DND-41 (cell line): Measurements from ENCODE around the gene PMFBP1.

Experiments
- ATAC-seq: fragments of 200-7000 bp; cut with Tn5 transposase; 3 replicates; pipeline ENCODE4 v1.9.1; 2021; ENCODE audit warnings: low read depth; ENCODE audit not compliant: insufficient read depth
- DNase-seq: peaks from one replicate; pipeline ENCODE4 v3.0.0-alpha.2; 2020
- H2AFZ ChIP-seq: 2 replicates; pipeline ENCODE4 v1.6.0; 2012; ENCODE audit warnings: low read depth, low read length
- H3K27ac ChIP-seq: 2 replicates; pipeline ENCODE4 v1.5.1; 2012; ENCODE audit warnings: low read length, inconsistent platforms
- H3K27me3 ChIP-seq: fragments of 200-600 bp; sonication (generic); 2 replicates; pipeline ENCODE4 v1.6.0; 2012; ENCODE audit warnings: low read length, mild to moderate bottlenecking, inconsistent platforms; ENCODE audit not compliant: insufficient read depth, poor library complexity
- H3K36me3 ChIP-seq: 2 replicates; pipeline ENCODE4 v1.5.1; 2012; ENCODE audit warnings: low read length, inconsistent platforms; ENCODE audit not compliant: insufficient read depth
- H3K4me1 ChIP-seq: 2 replicates; pipeline ENCODE4 v1.5.1; 2012; ENCODE audit warnings: mild to moderate bottlenecking, low read length; ENCODE audit not compliant: insufficient read depth
- H3K4me2 ChIP-seq: 2 replicates; pipeline ENCODE4 v1.6.0; 2012; ENCODE audit warnings: mild to moderate bottlenecking, moderate library complexity, low read length, inconsistent platforms; ENCODE audit not compliant: insufficient read depth
- H3K4me3 ChIP-seq, 2 experiments: fragments of 200-600 bp in 1 of 2; shearing (Covaris generic) in 1 of 2; 2 replicates each; pipeline ENCODE4 v1.5.1; 2012 to 2016; ENCODE audit warnings: inconsistent platforms in 2 of 2, low read length in 2 of 2, mild to moderate bottlenecking in 2 of 2, low read depth in 1 of 2, moderate library complexity in 1 of 2
- H3K79me2 ChIP-seq: 2 replicates; pipeline ENCODE4 v1.6.0; 2012; ENCODE audit warnings: low read length, inconsistent platforms; ENCODE audit not compliant: insufficient read depth
- H3K9ac ChIP-seq: 2 replicates; pipeline ENCODE4 v1.6.0; 2012; ENCODE audit warnings: low read depth, mild to moderate bottlenecking, inconsistent platforms, low read length, moderate library complexity
- H3K9me3 ChIP-seq: 2 replicates; pipeline ENCODE4 v1.5.1; 2012; ENCODE audit warnings: low read length, moderate library complexity, mild to moderate bottlenecking, inconsistent platforms; ENCODE audit not compliant: insufficient read depth, severe bottlenecking
- H4K20me1 ChIP-seq: 2 replicates; pipeline ENCODE4 v1.6.0; 2012; ENCODE audit warnings: low read length; ENCODE audit not compliant: insufficient read depth
- EZH2 ChIP-seq: IDR thresholded peaks from 3 replicates; pipeline ENCODE4 v1.6.1; 2012; ENCODE audit warnings: borderline replicate concordance, low read depth, mild to moderate bottlenecking, moderate library complexity, low read length, inconsistent platforms; ENCODE audit not compliant: severe bottlenecking
- TF ChIP-seq, protein P1 (sequence below): IDR thresholded peaks from 2 replicates; pipeline ENCODE4 v1.5.1; 2012; ENCODE audit warnings: borderline replicate concordance, low read length, moderate library complexity, mild to moderate bottlenecking; ENCODE audit not compliant: poor library complexity, severe bottlenecking; ENCODE audit errors: extremely low read depth

The PMFBP1 gene

DNA sequence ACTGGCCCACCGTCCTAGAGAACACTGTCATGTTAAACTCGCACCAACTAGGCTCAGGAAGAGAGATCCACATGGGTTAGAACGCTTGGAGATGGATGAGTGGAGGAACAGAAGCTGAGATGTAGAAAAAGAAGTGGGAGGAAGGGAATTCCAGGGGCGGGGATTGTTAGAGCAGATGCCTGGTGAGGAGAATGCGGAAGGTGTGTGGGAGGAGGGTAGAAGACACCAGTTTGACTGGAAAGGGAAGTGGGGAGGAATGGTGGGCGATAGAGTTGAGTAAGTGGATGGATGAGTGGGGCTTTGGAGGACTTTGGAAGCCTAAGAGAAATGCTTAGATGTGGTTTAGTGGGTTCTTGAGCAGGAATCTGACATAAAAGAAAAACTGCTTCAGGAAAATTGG lies 40.9 kb downstream of the PMFBP1 start:
- Histone ChIP-seq H3K36me3 (no peaks in the 10 kb centered on the region), H2AFZ (no peak overlapping the region), H3K9ac (no peak overlapping the region), H3K27me3 (no peaks in the 10 kb centered on the region), H3K4me3 (no peak overlapping the region), H3K27ac (no peak overlapping the region), H4K20me1 (no peaks in the 10 kb centered on the region), H3K4me2 (no peak overlapping the region), H3K79me2 (no peaks in the 10 kb centered on the region), H3K9me3 (no peaks in the 10 kb centered on the region), H3K4me1 (no peaks in the 10 kb centered on the region)
- no peak for TF ChIP-seq EZH2
- ATAC-seq (no peak), DNase-seq (no peak)

DNA sequence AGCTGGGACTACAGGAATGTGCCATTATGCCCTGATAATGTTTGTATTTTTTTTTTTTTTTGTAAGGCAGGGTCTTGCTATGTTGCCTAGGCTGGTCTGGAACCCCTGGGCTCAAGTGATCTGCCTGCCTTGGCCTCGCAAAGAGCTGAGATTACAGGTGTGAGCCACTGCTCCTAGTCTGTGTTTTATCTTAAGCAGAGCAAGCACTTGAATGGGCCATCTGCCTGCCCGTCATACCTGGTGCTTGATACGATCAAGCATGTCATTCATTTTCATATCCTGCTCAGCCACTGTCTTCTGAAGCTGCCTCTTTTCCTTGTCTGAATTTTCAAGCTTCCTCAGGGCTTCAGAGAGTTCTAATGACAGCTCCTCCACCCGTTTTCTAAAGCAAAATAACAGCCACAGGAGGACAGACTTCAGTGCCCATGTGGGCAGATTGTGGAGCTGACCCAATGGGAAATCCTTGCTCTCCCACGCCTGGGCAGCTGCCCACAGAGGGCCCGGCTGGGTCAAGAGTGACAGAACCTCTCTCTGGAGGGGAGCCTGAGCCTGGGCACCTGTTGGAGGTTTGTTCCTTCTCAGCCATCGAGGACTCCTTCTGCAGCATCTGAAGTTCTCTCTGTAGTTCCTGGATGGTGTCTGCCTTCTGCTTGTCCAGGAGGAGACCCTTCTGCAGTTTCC lies 41.8 kb downstream of the PMFBP1 start:
- TF ChIP-seq, protein P1, sequence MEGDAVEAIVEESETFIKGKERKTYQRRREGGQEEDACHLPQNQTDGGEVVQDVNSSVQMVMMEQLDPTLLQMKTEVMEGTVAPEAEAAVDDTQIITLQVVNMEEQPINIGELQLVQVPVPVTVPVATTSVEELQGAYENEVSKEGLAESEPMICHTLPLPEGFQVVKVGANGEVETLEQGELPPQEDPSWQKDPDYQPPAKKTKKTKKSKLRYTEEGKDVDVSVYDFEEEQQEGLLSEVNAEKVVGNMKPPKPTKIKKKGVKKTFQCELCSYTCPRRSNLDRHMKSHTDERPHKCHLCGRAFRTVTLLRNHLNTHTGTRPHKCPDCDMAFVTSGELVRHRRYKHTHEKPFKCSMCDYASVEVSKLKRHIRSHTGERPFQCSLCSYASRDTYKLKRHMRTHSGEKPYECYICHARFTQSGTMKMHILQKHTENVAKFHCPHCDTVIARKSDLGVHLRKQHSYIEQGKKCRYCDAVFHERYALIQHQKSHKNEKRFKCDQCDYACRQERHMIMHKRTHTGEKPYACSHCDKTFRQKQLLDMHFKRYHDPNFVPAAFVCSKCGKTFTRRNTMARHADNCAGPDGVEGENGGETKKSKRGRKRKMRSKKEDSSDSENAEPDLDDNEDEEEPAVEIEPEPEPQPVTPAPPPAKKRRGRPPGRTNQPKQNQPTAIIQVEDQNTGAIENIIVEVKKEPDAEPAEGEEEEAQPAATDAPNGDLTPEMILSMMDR: no peak
- no peak for TF ChIP-seq EZH2
- no peak overlapping the region for H3K4me3 ChIP-seq
- no peak overlapping the region for H3K4me2 ChIP-seq
- H3K36me3 ChIP-seq: no peaks in the 10 kb centered on the region
- H3K27ac ChIP-seq: no peak overlapping the region
- H3K9me3 ChIP-seq: no peaks in the 10 kb centered on the region
- no peak overlapping the region for H3K9ac ChIP-seq
- no peak for ATAC-seq
- no peak for DNase-seq
- no peaks in the 10 kb centered on the region for H3K79me2 ChIP-seq
- no peaks in the 10 kb centered on the region for H3K27me3 ChIP-seq
- no peaks in the 10 kb centered on the region for H4K20me1 ChIP-seq
- no peaks in the 10 kb centered on the region for H3K4me1 ChIP-seq
- no peak overlapping the region for H2AFZ ChIP-seq

DNA sequence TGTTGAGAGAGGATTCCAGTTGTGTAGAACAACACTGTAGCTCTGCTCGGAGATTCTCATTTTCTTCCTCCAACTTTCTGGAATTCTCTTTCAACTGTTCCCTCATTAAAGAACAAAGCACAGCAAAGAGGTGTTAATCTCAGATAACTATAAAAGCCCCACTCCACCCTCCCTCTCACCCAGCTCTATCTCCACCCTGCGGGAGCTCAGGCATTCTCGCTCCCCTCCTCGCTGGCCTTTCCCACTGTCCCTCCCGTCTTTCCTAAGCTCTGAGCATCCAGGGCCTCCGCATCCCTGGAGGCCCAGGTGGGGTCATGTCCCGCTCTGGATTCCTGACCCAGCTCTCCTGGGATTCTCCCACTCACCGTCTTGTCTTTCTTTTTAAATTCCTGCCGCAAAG lies 43.3 kb downstream of the PMFBP1 start:
- Histone ChIP-seq H3K27me3 (no peaks in the 10 kb centered on the region), H4K20me1 (no peaks in the 10 kb centered on the region), H3K27ac (no peak overlapping the region), H2AFZ (no peak overlapping the region), H3K9me3 (no peaks in the 10 kb centered on the region), H3K4me3 (no peak overlapping the region), H3K4me1 (no peaks in the 10 kb centered on the region), H3K9ac (no peak overlapping the region), H3K4me2 (no peak overlapping the region), H3K36me3 (no peaks in the 10 kb centered on the region; the same call in 1 of the 2 replicates), H3K79me2 (no peaks in the 10 kb centered on the region)
- ATAC-seq (no peak), DNase-seq (no peak)
- no peak for TF ChIP-seq EZH2

DNA sequence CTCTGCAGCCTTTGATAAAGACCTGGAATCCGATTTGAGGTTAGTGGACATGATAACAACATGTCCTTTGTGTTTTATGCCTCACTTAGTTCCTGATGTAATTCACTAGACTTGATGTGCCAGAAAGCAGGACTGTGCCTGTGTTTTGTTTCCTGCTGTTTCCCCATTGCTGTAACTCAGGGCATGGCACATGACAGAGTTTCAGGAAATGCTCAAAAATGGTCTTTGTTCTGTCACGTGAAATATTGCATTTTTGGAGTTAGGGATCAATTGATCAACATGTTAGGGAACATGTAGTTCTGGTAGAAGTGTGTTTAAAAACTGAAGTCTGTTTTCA lies 45.6 kb downstream of the PMFBP1 start:
- Histone ChIP-seq H4K20me1 (no peaks in the 10 kb centered on the region), H3K36me3 (no peaks in the 10 kb centered on the region; the same call in 1 of the 2 replicates), H3K79me2 (no peaks in the 10 kb centered on the region), H2AFZ (no peak overlapping the region), H3K27me3 (no peaks in the 10 kb centered on the region), H3K27ac (no peak overlapping the region), H3K4me3 (no peak overlapping the region), H3K4me1 (no peaks in the 10 kb centered on the region), H3K4me2 (no peak overlapping the region), H3K9ac (no peak overlapping the region), H3K9me3 (no peaks in the 10 kb centered on the region)
- no peak for ATAC-seq
- no peak for DNase-seq
- TF ChIP-seq EZH2: no peak
- TF ChIP-seq, protein P1: no peak
